Ishikawa (cell line): ENCODE data around the gene CLIC2.

Experiments
- CEBPB ChIP-seq: IDR thresholded peaks from 2 replicates; pipeline ENCODE4 v1.6.1; 2012
- CREB1 ChIP-seq: IDR thresholded peaks from 2 replicates; pipeline ENCODE4 v1.6.1; 2012; ENCODE audit warnings: low read depth
- EGR1 ChIP-seq: IDR thresholded peaks from 2 replicates; pipeline ENCODE4 v1.6.1; 2012
- EP300 ChIP-seq: IDR thresholded peaks from 2 replicates; pipeline ENCODE4 v1.6.1; 2012; ENCODE audit warnings: borderline replicate concordance
- FOXM1 ChIP-seq: IDR thresholded peaks from 2 replicates; pipeline ENCODE4 v1.6.1; 2012; ENCODE audit warnings: low read depth, borderline replicate concordance
- MAX ChIP-seq: IDR thresholded peaks from 2 replicates; pipeline ENCODE4 v1.6.1; 2012
- NFIC ChIP-seq: IDR thresholded peaks from 2 replicates; pipeline ENCODE4 v1.6.1; 2012
- RAD21 ChIP-seq: IDR thresholded peaks from 2 replicates; pipeline ENCODE4 v1.6.1; 2012; ENCODE audit warnings: low read depth
- TAF1 ChIP-seq: IDR thresholded peaks from 2 replicates; pipeline ENCODE4 v1.6.1; 2012; ENCODE audit warnings: low read depth, mild to moderate bottlenecking
- TCF12 ChIP-seq: IDR thresholded peaks from 2 replicates; pipeline ENCODE4 v1.6.1; 2012; ENCODE audit warnings: low read depth
- TEAD4 ChIP-seq: IDR thresholded peaks from 2 replicates; pipeline ENCODE4 v1.6.1; 2012
- YY1 ChIP-seq: IDR thresholded peaks from 2 replicates; pipeline ENCODE4 v1.6.1; 2012; ENCODE audit warnings: low read depth
- ZBTB7A ChIP-seq: IDR thresholded peaks from 2 replicates; pipeline ENCODE4 v1.6.1; 2012; ENCODE audit warnings: low read depth
- TF ChIP-seq, protein P1 (sequence below): IDR thresholded peaks from 2 replicates; pipeline ENCODE4 v1.6.1; 2012
- TF ChIP-seq, protein P2 (sequence below): IDR thresholded peaks from 2 replicates; pipeline ENCODE4 v1.6.1; 2012; ENCODE audit warnings: low read depth, mild to moderate bottlenecking

Gene CLIC2

DNA sequence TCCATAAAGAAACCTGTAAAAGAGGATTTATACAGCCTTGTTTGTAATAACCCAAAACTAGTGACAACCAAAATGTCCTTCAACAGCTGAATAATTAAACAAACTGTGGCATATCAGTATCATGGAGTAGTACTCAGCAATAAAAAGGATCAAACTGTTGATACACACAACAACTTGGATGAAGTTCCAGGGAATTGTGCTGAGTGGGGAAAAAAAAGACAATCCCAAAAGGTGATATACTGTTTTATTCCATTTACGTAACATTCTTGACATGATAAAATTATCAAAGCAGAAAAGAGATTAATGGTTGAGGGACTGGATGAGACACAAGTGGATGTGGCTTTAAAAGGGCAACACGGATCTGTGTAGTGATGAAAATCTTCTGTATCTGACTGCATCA, 7.8 kb downstream of the CLIC2 start:
- TF ChIP-seq, protein P1, sequence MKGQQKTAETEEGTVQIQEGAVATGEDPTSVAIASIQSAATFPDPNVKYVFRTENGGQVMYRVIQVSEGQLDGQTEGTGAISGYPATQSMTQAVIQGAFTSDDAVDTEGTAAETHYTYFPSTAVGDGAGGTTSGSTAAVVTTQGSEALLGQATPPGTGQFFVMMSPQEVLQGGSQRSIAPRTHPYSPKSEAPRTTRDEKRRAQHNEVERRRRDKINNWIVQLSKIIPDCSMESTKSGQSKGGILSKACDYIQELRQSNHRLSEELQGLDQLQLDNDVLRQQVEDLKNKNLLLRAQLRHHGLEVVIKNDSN: no peak
- TF ChIP-seq CREB1: no peak
- no peak for TF ChIP-seq CEBPB
- no peak for TF ChIP-seq EP300
- no peak for TF ChIP-seq TCF12
- TF ChIP-seq ZBTB7A: no peak
- no peak for TF ChIP-seq TEAD4
- TF ChIP-seq TAF1: no peak
- no peak for TF ChIP-seq EGR1
- TF ChIP-seq RAD21: no peak
- no peak for TF ChIP-seq YY1
- TF ChIP-seq FOXM1: no peak

- TF ChIP-seq TAF1: no peak
- TF ChIP-seq RAD21: no peak
- TF ChIP-seq ZBTB7A: no peak
- TF ChIP-seq MAX: no peak
- no peak for TF ChIP-seq EP300
Measured at GRCh38 chrX:155314260-155314659, 20.2 kb downstream of the CLIC2 start.

DNA sequence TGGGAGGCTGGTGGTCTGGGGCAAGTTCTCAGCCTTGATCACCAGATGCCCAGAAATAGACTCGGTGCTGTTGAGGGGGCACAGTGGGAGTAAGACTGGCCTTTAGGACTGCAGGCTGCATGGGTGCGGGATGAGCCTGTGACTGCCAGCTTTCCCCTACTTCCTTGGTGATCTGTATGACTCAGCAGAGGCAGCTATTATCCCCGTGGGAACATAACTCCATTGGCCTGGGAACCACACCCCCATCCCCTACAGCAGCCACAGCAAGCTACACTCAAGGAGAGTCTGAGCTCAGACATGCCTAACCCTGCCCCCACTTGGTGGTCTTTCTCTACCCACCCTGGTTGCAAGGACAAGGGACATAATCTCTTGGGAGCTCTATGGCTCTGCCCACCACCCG, 20.6 kb downstream of the CLIC2 start:
- TF ChIP-seq CEBPB: no peak
- TF ChIP-seq TEAD4: no peak
- TF ChIP-seq, protein P1: no peak
- no peak for TF ChIP-seq NFIC
- no peak for TF ChIP-seq EGR1
- no peak for TF ChIP-seq TAF1
- no peak for TF ChIP-seq RAD21
- TF ChIP-seq YY1: no peak
- TF ChIP-seq EP300: no peak
- TF ChIP-seq, protein P2, sequence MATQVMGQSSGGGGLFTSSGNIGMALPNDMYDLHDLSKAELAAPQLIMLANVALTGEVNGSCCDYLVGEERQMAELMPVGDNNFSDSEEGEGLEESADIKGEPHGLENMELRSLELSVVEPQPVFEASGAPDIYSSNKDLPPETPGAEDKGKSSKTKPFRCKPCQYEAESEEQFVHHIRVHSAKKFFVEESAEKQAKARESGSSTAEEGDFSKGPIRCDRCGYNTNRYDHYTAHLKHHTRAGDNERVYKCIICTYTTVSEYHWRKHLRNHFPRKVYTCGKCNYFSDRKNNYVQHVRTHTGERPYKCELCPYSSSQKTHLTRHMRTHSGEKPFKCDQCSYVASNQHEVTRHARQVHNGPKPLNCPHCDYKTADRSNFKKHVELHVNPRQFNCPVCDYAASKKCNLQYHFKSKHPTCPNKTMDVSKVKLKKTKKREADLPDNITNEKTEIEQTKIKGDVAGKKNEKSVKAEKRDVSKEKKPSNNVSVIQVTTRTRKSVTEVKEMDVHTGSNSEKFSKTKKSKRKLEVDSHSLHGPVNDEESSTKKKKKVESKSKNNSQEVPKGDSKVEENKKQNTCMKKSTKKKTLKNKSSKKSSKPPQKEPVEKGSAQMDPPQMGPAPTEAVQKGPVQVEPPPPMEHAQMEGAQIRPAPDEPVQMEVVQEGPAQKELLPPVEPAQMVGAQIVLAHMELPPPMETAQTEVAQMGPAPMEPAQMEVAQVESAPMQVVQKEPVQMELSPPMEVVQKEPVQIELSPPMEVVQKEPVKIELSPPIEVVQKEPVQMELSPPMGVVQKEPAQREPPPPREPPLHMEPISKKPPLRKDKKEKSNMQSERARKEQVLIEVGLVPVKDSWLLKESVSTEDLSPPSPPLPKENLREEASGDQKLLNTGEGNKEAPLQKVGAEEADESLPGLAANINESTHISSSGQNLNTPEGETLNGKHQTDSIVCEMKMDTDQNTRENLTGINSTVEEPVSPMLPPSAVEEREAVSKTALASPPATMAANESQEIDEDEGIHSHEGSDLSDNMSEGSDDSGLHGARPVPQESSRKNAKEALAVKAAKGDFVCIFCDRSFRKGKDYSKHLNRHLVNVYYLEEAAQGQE: no peak
- TF ChIP-seq MAX: no peak
- TF ChIP-seq ZBTB7A: no peak
- no peak for TF ChIP-seq FOXM1
- no peak for TF ChIP-seq CREB1
- TF ChIP-seq TCF12: no peak

DNA sequence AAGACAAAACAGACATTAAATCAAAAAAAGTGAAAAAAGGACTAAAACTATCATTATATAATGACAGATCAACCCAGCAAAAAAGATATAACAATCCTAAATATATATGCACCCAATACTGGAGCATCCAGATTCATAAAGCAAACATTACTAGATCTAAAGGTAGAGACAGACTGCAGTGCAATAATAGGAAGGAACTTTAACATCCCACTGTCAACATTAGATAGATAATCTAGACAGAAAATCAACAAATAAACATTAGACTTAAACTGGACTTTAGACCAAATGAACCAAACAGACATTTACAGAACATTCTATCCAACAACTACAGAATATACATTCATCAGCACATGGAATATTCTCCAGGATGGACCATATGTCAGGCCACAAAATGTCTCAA, 40.6 kb downstream of the CLIC2 start:
- TF ChIP-seq CEBPB: no peak

DNA sequence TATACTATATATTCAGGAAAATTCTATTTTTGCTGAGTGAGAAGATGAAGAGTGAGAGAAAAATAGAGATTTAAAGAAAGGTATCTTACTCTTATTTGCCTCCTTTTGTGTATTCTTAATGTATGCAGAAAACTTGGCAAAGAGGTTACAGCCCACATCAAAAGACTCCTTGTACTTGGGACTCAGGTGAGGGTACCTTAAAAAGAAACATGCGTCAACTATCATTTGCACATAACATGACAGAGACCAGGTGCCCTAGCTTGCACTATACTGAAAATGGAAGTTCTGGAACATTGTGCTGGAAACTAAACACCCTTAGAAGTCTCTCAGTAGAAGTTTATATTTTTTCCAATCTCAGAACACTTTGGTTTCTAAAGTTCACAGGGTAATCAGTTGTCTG, 54.5 kb downstream of the CLIC2 start:
- no peak for TF ChIP-seq RAD21
- TF ChIP-seq, protein P2: no peak
- TF ChIP-seq TEAD4: no peak
- no peak for TF ChIP-seq MAX
- no peak for TF ChIP-seq CEBPB
- TF ChIP-seq YY1: no peak
- no peak for TF ChIP-seq ZBTB7A
- no peak for TF ChIP-seq CREB1
- TF ChIP-seq, protein P1: no peak

- TF ChIP-seq MAX (no peak), TAF1 (no peak), EP300 (no peak), CEBPB (no peak), ZBTB7A (no peak), TEAD4 (no peak), YY1 (no peak), FOXM1 (no peak), CREB1 (no peak), TCF12 (no peak), RAD21 (no peak), EGR1 (no peak), NFIC (no peak)
- TF ChIP-seq, protein P2: no peak
- TF ChIP-seq, protein P1: no peak
Measured at GRCh38 chrX:155270969-155271368, 63.4 kb downstream of the CLIC2 start.
